HEK293T (cell line): ENCODE measurements around the gene DNAJC16.

ENCODE experiments used
- CTCF ChIA-PET: fragments of 350-600 bp; formaldehyde crosslinking; extraction: SDS; loops from one replicate; lab custom pipeline; 2021; ENCODE audit warnings: antibody characterized with exemption, inconsistent platforms; lab: Yijun Ruan, JAX
- POLR2A ChIA-PET: fragments of 350-600 bp; formaldehyde crosslinking; extraction: SDS; loops from one replicate; lab custom pipeline; 2020; ENCODE audit warnings: antibody characterized with exemption, inconsistent platforms; lab: Yijun Ruan, JAX
- DNase-seq: peaks from one replicate; pipeline ENCODE4 v3.0.0; 2012; ENCODE audit warnings: mixed read lengths; ENCODE audit errors: extremely low spot score
- ARNT ChIP-seq: fragments of 450-650 bp; IDR thresholded peaks from 2 replicates; pipeline ENCODE4 v1.6.1; 2017; ENCODE audit warnings: mild to moderate bottlenecking
- BHLHE40 ChIP-seq: fragments of 450-650 bp; IDR thresholded peaks from 2 replicates; pipeline ENCODE4 v1.6.1; 2016; ENCODE audit warnings: mild to moderate bottlenecking, moderate library complexity, borderline replicate concordance
- CTBP1 ChIP-seq: fragments of 450-650 bp; IDR thresholded peaks from 2 replicates; pipeline ENCODE4 v1.6.1; 2016; ENCODE audit warnings: borderline replicate concordance
- ELF4 ChIP-seq: fragments of 450-650 bp; IDR thresholded peaks from 2 replicates; pipeline ENCODE4 v1.6.1; 2017; ENCODE audit warnings: antibody characterized with exemption
- FOXA1 ChIP-seq: fragments of 450-650 bp; IDR thresholded peaks from 2 replicates; pipeline ENCODE4 v1.6.1; 2016; ENCODE audit warnings: mild to moderate bottlenecking
- FOXK2 ChIP-seq: fragments of 450-650 bp; IDR thresholded peaks from 2 replicates; pipeline ENCODE4 v1.6.1; 2016; ENCODE audit warnings: mild to moderate bottlenecking
- FOXM1 ChIP-seq: fragments of 450-650 bp; IDR thresholded peaks from 2 replicates; pipeline ENCODE4 v1.6.1; 2017; ENCODE audit warnings: mild to moderate bottlenecking, borderline replicate concordance
- HDGF ChIP-seq: fragments of 450-650 bp; IDR thresholded peaks from 2 replicates; pipeline ENCODE4 v1.6.1; 2017; ENCODE audit warnings: antibody characterized with exemption, borderline replicate concordance
- L3MBTL2 ChIP-seq: fragments of 450-650 bp; conservative IDR thresholded peaks from 2 replicates; pipeline ENCODE4 v1.6.1; 2016; ENCODE audit warnings: mild to moderate bottlenecking
- LEF1 ChIP-seq: fragments of 450-650 bp; IDR thresholded peaks from 2 replicates; pipeline ENCODE4 v1.6.1; 2017; ENCODE audit warnings: mild to moderate bottlenecking, borderline replicate concordance
- NFRKB ChIP-seq: fragments of 450-650 bp; IDR thresholded peaks from 2 replicates; pipeline ENCODE4 v1.6.1; 2016; ENCODE audit warnings: mild to moderate bottlenecking, moderate library complexity
- PKNOX1 ChIP-seq: fragments of 450-650 bp; IDR thresholded peaks from 2 replicates; pipeline ENCODE4 v1.6.1; 2016
- SP1 ChIP-seq: fragments of 450-650 bp; IDR thresholded peaks from 2 replicates; pipeline ENCODE4 v1.6.1; 2017
- SUZ12 ChIP-seq: fragments of 450-650 bp; IDR thresholded peaks from 2 replicates; pipeline ENCODE4 v1.6.1; 2016; ENCODE audit warnings: mild to moderate bottlenecking
- TARDBP ChIP-seq: fragments of 450-650 bp; IDR thresholded peaks from 2 replicates; pipeline ENCODE4 v1.6.1; 2016
- ZNF384 ChIP-seq: fragments of 450-650 bp; IDR thresholded peaks from 2 replicates; pipeline ENCODE4 v1.6.1; 2016

DNAJC16 gene

GRCh38 chr1:15559189-15559810, 32.7 kb downstream of the DNAJC16 start:
- POLR2A ChIA-PET = no interaction called here

GRCh38 chr1:15568387-15569073, 41.9 kb downstream of the DNAJC16 start:
- TF ChIP-seq PKNOX1 (no peak), SP1 (no peak), HDGF (no peak), ELF4 (no peak), FOXK2 (no peak), LEF1 (no peak), TARDBP (no peak), SUZ12 (no peak), FOXM1 (no peak), BHLHE40 (no peak), CTBP1 (no peak), ZNF384 (no peak), L3MBTL2 (no peak), NFRKB (no peak), FOXA1 (no peak), ARNT (no peak)
- CTCF ChIA-PET = no interaction called here
- POLR2A ChIA-PET = interaction anchor here (1.0 kb wide), 1 partner anchor 35 kb away, joined by 3 read pairs; no protein-coding TSS in a partner anchor
- no peak for DNase-seq

More at GRCh38 chr1:15559189-15559810, 32.7 kb downstream of the DNAJC16 start:
- CTCF ChIA-PET = no interaction called here
- no peak for TF ChIP-seq ARNT
- no peak for DNase-seq

- TF ChIP-seq HDGF (no peak), ZNF384 (no peak), PKNOX1 (no peak), LEF1 (no peak), FOXK2 (no peak), CTBP1 (no peak), FOXA1 (no peak), BHLHE40 (no peak), L3MBTL2 (no peak), TARDBP (no peak), ELF4 (no peak), FOXM1 (no peak), NFRKB (no peak), ARNT (no peak), SP1 (no peak), SUZ12 (no peak)
- ChIA-PET POLR2A (no interaction called here), CTCF (no interaction called here)
- no peak for DNase-seq
Measured at GRCh38 chr1:15570861-15571260, 44.2 kb downstream of the DNAJC16 start.

GRCh38 chr1:15571266-15571665, 44.6 kb downstream of the DNAJC16 start:
- POLR2A ChIA-PET = no interaction called here
- DNase-seq = no peak
- no peak for TF ChIP-seq L3MBTL2
- TF ChIP-seq PKNOX1 = no peak
- no peak for TF ChIP-seq CTBP1
- no peak for TF ChIP-seq FOXA1
- no peak for TF ChIP-seq BHLHE40
- no peak for TF ChIP-seq ARNT
- TF ChIP-seq SUZ12 = no peak
- TF ChIP-seq ELF4 = no peak
- no peak for TF ChIP-seq TARDBP
- no peak for TF ChIP-seq NFRKB
- no peak for TF ChIP-seq SP1
- TF ChIP-seq LEF1 = no peak
- TF ChIP-seq FOXM1 = no peak
- TF ChIP-seq FOXK2 = no peak
- no peak for TF ChIP-seq HDGF
- TF ChIP-seq ZNF384 = no peak
- CTCF ChIA-PET = no interaction called here

GRCh38 chr1:15573477-15573876, 46.8 kb downstream of the DNAJC16 start:
- no peak for DNase-seq
- ChIA-PET POLR2A (no interaction called here), CTCF (no interaction called here)
- no peak for TF ChIP-seq FOXM1
- no peak for TF ChIP-seq LEF1
- no peak for TF ChIP-seq ZNF384
- TF ChIP-seq PKNOX1 = no peak
- no peak for TF ChIP-seq HDGF
- no peak for TF ChIP-seq CTBP1

- DNase-seq = no peak
- ChIA-PET POLR2A (no interaction called here), CTCF (no interaction called here)
- TF ChIP-seq CTBP1 (no peak), SUZ12 (no peak)
Measured at GRCh38 chr1:15574741-15575140, 48.1 kb downstream of the DNAJC16 start.
